CD4-positive, alpha-beta T cell treated with Interleukin-15 for 1 hour (primary cell): ENCODE results near the gene GCNT1.

Experiments
- DNase-seq: peaks from one replicate; pipeline ENCODE4 v3.0.0-alpha.2; 2020

Gene GCNT1

GRCh38 chr9:76545191-76545590 lies 86.2 kb downstream of the GCNT1 start:
- no peak for DNase-seq

DNA sequence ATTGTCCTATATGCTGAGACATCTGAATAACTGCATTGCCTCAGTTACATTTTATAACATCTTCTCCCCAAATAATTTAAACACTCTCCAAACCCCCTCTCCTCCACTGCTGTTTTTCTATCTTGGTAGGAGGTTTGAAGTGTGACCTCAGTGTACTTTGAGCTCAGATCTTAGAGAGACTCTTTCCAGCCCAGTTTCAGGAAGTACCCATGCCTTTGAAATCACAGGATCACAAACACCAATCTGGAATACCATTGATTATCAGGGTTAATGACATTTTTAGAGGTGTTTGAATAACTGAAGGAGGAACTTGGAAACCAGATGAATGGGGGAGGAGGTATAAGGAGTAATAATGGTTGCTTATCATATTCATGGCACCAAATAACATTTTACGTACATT lies 93.2 kb downstream of the GCNT1 start:
- DNase-seq = no peak

GRCh38 chr9:76552751-76553455 lies 93.9 kb downstream of the GCNT1 start:
- DNase-seq = no peak

- DNase-seq = no peak
Observed at GRCh38 chr9:76553680-76554079, 94.7 kb downstream of the GCNT1 start.
